ENCODE measurements around the gene HSPBP1.

- TF ChIP-seq BACH2 (CRISPR knock-in tag; IDR thresholded peaks at IDR 0.05; ENCODE audit: borderline replicate concordance) (no peak), ISL1 (CRISPR knock-in tag; IDR thresholded peaks at IDR 0.05) (no peak), TSHZ2 (CRISPR knock-in tag; IDR thresholded peaks at IDR 0.05) (no peak), RARB (CRISPR knock-in tag; IDR thresholded peaks at IDR 0.05) (no peak), ESRRG (CRISPR knock-in tag; IDR thresholded peaks at IDR 0.05) (no peak), ZNF565 (CRISPR knock-in tag; conservative IDR thresholded peaks at IDR 0.05; ENCODE audit: low read depth) (no peak), CSDC2 (CRISPR knock-in tag; IDR thresholded peaks at IDR 0.05) (no peak), ARNTL (CRISPR knock-in tag; IDR thresholded peaks at IDR 0.05; ENCODE audit: borderline replicate concordance, low read depth) (no peak)
Measured at GRCh38 chr19:55262359-55262758, 17.6 kb downstream of the HSPBP1 start.

All from SK-N-SH treated with all-trans-retinoic acid at 6 μM for 48 hours (cell line).